Smooth muscle cell (in vitro differentiated cells): ENCODE data around the gene CYYR1. TPM values are rescaled to one million over a fixed set of nuclear protein-coding genes. Genes with fewer than 3 reads are reported as not detected.

Experiments used
- DNase-seq: peaks from one replicate; lab custom pipeline; 2025; ENCODE audit not compliant: unreplicated experiment; lab: John Stamatoyannopoulos, UW
- H2AFZ ChIP-seq: fragments of 200-600 bp; sonication (generic); 2 replicates; pipeline ENCODE4 v1.6.0; 2016; ENCODE audit warnings: antibody characterized with exemption, low read depth, mild to moderate bottlenecking
- H3F3A ChIP-seq: fragments of 200-600 bp; sonication (generic); 2 replicates; pipeline ENCODE4 v1.6.0; 2017; ENCODE audit warnings: antibody characterized with exemption, low read depth
- H3K27ac ChIP-seq: fragments of 200-600 bp; sonication (generic); 2 replicates; pipeline ENCODE4 v1.5.1; 2016; ENCODE audit warnings: low read depth, mild to moderate bottlenecking
- H3K27me3 ChIP-seq: fragments of 200-600 bp; sonication (generic); 2 replicates; pipeline ENCODE4 v1.6.1; 2016; ENCODE audit warnings: low read depth, mild to moderate bottlenecking
- H3K36me3 ChIP-seq: fragments of 200-600 bp; sonication (generic); 2 replicates; pipeline ENCODE4 v1.5.1; 2016; ENCODE audit warnings: low read depth
- H3K4me1 ChIP-seq: fragments of 200-600 bp; sonication (generic); 2 replicates; pipeline ENCODE4 v1.5.1; 2016; ENCODE audit warnings: low read depth
- H3K4me2 ChIP-seq: fragments of 200-600 bp; sonication (generic); 2 replicates; pipeline ENCODE4 v1.6.0; 2016; ENCODE audit warnings: mild to moderate bottlenecking
- H3K4me3 ChIP-seq: fragments of 200-600 bp; sonication (generic); 2 replicates; pipeline ENCODE4 v1.5.1; 2016; ENCODE audit warnings: mild to moderate bottlenecking
- H3K79me2 ChIP-seq: fragments of 200-600 bp; sonication (generic); 2 replicates; pipeline ENCODE4 v1.6.0; 2016; ENCODE audit warnings: low read depth, mild to moderate bottlenecking
- H3K9ac ChIP-seq: fragments of 200-600 bp; sonication (generic); 2 replicates; pipeline ENCODE4 v1.6.0; 2016; ENCODE audit warnings: low read depth
- H3K9me3 ChIP-seq: fragments of 200-600 bp; sonication (generic); replicated peaks from 2 replicates; pipeline ENCODE4 v1.5.1; 2016; ENCODE audit warnings: low read depth
- H4K20me1 ChIP-seq: fragments of 200-600 bp; sonication (generic); 2 replicates; pipeline ENCODE4 v1.6.0; 2016; ENCODE audit warnings: low read depth
- CTCF ChIP-seq: fragments of 200-600 bp; sonication (generic); IDR thresholded peaks from 2 replicates; pipeline ENCODE4 v1.5.1; 2017; ENCODE audit warnings: borderline replicate concordance, mild to moderate bottlenecking, antibody characterized with exemption; ENCODE audit not compliant: insufficient read depth, poor library complexity, severe bottlenecking
- WGBS: methylation state at CpG from one replicate; pipeline ENCODE4 v1.1.7; 2016; ENCODE audit warnings: low lambda C conversion rate; 5-methylcytosine and 5-hydroxymethylcytosine counted together
- polyA plus RNA-seq: library from polyadenylated mRNA; unstranded; fragments of >200 nt; fragmentation: Nextera tagmentation; extraction: Ambion mirVana; gene quantifications from 2 replicates; pipeline ENCODE4 v1.2.1, GENCODE V29; 2016
- total RNA-seq: library from RNA; depleted of rRNA; stranded (reverse); fragments of >200 nt; gene quantifications from 2 replicates; pipeline ENCODE4 v1.2.3, GENCODE V29; 2014

Gene CYYR1
- total and polyA plus RNA-seq, 2 experiments from 2014 or later: 4.0 TPM

GRCh38 chr21:26539566-26539965 is 33.5 kb downstream of the CYYR1 start:
- no peaks in the 10 kb centered on the region for H4K20me1 ChIP-seq
- H3K9ac ChIP-seq: no peak overlapping the region
- no peaks in the 10 kb centered on the region for H3K36me3 ChIP-seq
- H3K4me3 ChIP-seq: no peak overlapping the region
- H3K4me2 ChIP-seq: no peak overlapping the region
- H3K27me3 ChIP-seq: no peaks in the 10 kb centered on the region
- DNase-seq: no peak
- 87% methylated on average over 2 of the region's 2 CpGs for WGBS
- no peak overlapping the region for H3K27ac ChIP-seq
- H3K9me3 ChIP-seq: no peaks in the 10 kb centered on the region
- H3F3A ChIP-seq: no peaks in the 10 kb centered on the region
- H3K4me1 ChIP-seq: peaks cover 7% of the 10 kb centered on the region
- no peak overlapping the region for H2AFZ ChIP-seq
- no peak for TF ChIP-seq CTCF
- H3K79me2 ChIP-seq: no peaks in the 10 kb centered on the region

- Histone ChIP-seq H4K20me1 (no peaks in the 10 kb centered on the region), H3K27ac (no peak overlapping the region), H3K4me3 (no peak overlapping the region), H3F3A (no peaks in the 10 kb centered on the region), H3K36me3 (no peaks in the 10 kb centered on the region), H3K9ac (no peak overlapping the region), H3K4me2 (no peak overlapping the region), H3K4me1 (peaks cover 1% of the 10 kb centered on the region), H3K79me2 (no peaks in the 10 kb centered on the region), H2AFZ (no peak overlapping the region), H3K27me3 (no peaks in the 10 kb centered on the region), H3K9me3 (no peaks in the 10 kb centered on the region)
- no peak for TF ChIP-seq CTCF
- 93% methylated on average over 4 of the region's 4 CpGs for whole genome bisulfite sequencing
- DNase-seq: no peak
Measured at GRCh38 chr21:26534517-26534916, 38.6 kb downstream of the CYYR1 start.

- 77% methylated on average over 2 of the region's 2 CpGs for WGBS
- Histone ChIP-seq H3K27me3 (no peaks in the 10 kb centered on the region), H3K4me2 (no peak overlapping the region), H3K36me3 (no peaks in the 10 kb centered on the region), H3K9me3 (no peaks in the 10 kb centered on the region), H3F3A (no peaks in the 10 kb centered on the region), H2AFZ (no peak overlapping the region), H3K9ac (no peak overlapping the region), H3K4me3 (no peak overlapping the region), H3K79me2 (no peaks in the 10 kb centered on the region), H4K20me1 (no peaks in the 10 kb centered on the region), H3K4me1 (no peaks in the 10 kb centered on the region), H3K27ac (no peak overlapping the region)
- no peak for TF ChIP-seq CTCF
- no peak for DNase-seq
Measured at GRCh38 chr21:26532208-26532607, 40.9 kb downstream of the CYYR1 start.

GRCh38 chr21:26529526-26529925 is 43.6 kb downstream of the CYYR1 start:
- no peak for TF ChIP-seq CTCF
- H3K4me2 ChIP-seq: no peak overlapping the region
- H3K36me3 ChIP-seq: no peaks in the 10 kb centered on the region
- H3K79me2 ChIP-seq: no peaks in the 10 kb centered on the region
- H4K20me1 ChIP-seq: no peaks in the 10 kb centered on the region
- 100% methylated on average over 1 of the region's 1 CpG for WGBS
- H3K9me3 ChIP-seq: no peaks in the 10 kb centered on the region
- H3K4me3 ChIP-seq: no peak overlapping the region
- H3K9ac ChIP-seq: no peak overlapping the region
- no peak for DNase-seq
- no peaks in the 10 kb centered on the region for H3K27me3 ChIP-seq
- H3F3A ChIP-seq: no peaks in the 10 kb centered on the region
- H2AFZ ChIP-seq: no peak overlapping the region
- no peaks in the 10 kb centered on the region for H3K4me1 ChIP-seq
- H3K27ac ChIP-seq: no peak overlapping the region
